GM21619 (cell line): ENCODE results near the gene PVALB.

ENCODE experiments used
- ATAC-seq: cut with Tn5 transposase; IDR thresholded peaks from one replicate; pipeline ENCODE4 v1.9.1; 2021; ENCODE audit not compliant: unreplicated experiment

PVALB gene

GRCh38 chr22:36846949-36847348 is 30.1 kb upstream of the PVALB start:
- no peak for ATAC-seq

GRCh38 chr22:36846271-36846670 is 29.4 kb upstream of the PVALB start:
- ATAC-seq, result no peak

- no peak for ATAC-seq
These were observed 23.3 kb upstream of the PVALB start for GRCh38 chr22:36840106-36840505.

GRCh38 chr22:36839356-36840073 is 22.7 kb upstream of the PVALB start:
- no peak for ATAC-seq

- no peak for ATAC-seq
These were observed 21.5 kb upstream of the PVALB start for GRCh38 chr22:36838119-36839030.

- ATAC-seq, result no peak
These were observed 19.1 kb upstream of the PVALB start for GRCh38 chr22:36835903-36836302.

GRCh38 chr22:36833073-36833472 is 16.2 kb upstream of the PVALB start:
- no peak for ATAC-seq

GRCh38 chr22:36831717-36832116 is 14.9 kb upstream of the PVALB start:
- no peak for ATAC-seq

- no peak for ATAC-seq
These were observed 14.4 kb upstream of the PVALB start for GRCh38 chr22:36831206-36831605.

GRCh38 chr22:36830601-36831000 is 13.8 kb upstream of the PVALB start:
- ATAC-seq, result no peak

- no peak for ATAC-seq
These were observed 12.7 kb upstream of the PVALB start for GRCh38 chr22:36829370-36830002.

GRCh38 chr22:36828815-36829214 is 12.0 kb upstream of the PVALB start:
- no peak for ATAC-seq

GRCh38 chr22:36826262-36826661 is 9.4 kb upstream of the PVALB start:
- no peak for ATAC-seq

GRCh38 chr22:36824655-36825054 is 7.8 kb upstream of the PVALB start:
- ATAC-seq, result no peak

GRCh38 chr22:36823186-36823839 is 6.5 kb upstream of the PVALB start:
- no peak for ATAC-seq

- ATAC-seq, result no peak
These were observed 5.7 kb upstream of the PVALB start for GRCh38 chr22:36822581-36822980.

GRCh38 chr22:36819112-36819511 is 2.3 kb upstream of the PVALB start:
- ATAC-seq, result no peak

- ATAC-seq, result no peak
These were observed 1.3 kb upstream of the PVALB start for GRCh38 chr22:36818010-36818642.

- no peak for ATAC-seq
These were observed 652 bp upstream of the PVALB start for GRCh38 chr22:36817525-36817848.

- ATAC-seq, result no peak
These were observed 548 bp downstream of the PVALB start for GRCh38 chr22:36816339-36816635.
